GM12872 (cell line): ENCODE measurements around the gene CHN1.

Source experiments
- CTCF ChIP-seq: IDR thresholded peaks from 3 replicates; pipeline ENCODE4 v1.5.1; 2011; ENCODE audit warnings: low read depth, mild to moderate bottlenecking, low read length, moderate library complexity; ENCODE audit not compliant: insufficient read depth

The CHN1 gene

GRCh38 chr2:174815526-174815925 is 189.7 kb downstream of the CHN1 start:
- no peak for TF ChIP-seq CTCF

- TF ChIP-seq CTCF: no peak
Observed at GRCh38 chr2:174812037-174812436, 193.1 kb downstream of the CHN1 start.

DNA sequence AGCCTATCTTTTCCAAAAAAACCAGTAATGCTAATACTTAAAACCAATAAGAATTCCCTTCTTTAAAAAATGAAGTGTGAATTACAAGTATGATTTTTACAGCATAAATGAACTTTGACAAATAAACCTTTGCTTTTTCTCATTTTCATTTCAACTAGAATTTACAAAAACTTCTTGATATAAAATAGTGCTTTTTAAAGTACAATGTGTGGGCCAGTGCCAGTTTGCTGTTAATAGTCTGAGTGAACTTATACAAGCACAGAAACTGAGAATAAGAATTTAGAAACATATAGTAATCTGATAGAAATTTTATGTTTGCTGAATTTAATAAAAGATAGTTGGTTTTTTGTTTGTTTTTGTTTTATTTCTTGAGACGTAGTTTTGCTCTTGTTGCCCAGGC is 197.2 kb downstream of the CHN1 start:
- no peak for TF ChIP-seq CTCF

- TF ChIP-seq CTCF: no peak
Observed at GRCh38 chr2:174805803-174806202, 199.4 kb downstream of the CHN1 start.

- TF ChIP-seq CTCF: no peak
Observed at GRCh38 chr2:174802459-174802858, 202.7 kb downstream of the CHN1 start.

DNA sequence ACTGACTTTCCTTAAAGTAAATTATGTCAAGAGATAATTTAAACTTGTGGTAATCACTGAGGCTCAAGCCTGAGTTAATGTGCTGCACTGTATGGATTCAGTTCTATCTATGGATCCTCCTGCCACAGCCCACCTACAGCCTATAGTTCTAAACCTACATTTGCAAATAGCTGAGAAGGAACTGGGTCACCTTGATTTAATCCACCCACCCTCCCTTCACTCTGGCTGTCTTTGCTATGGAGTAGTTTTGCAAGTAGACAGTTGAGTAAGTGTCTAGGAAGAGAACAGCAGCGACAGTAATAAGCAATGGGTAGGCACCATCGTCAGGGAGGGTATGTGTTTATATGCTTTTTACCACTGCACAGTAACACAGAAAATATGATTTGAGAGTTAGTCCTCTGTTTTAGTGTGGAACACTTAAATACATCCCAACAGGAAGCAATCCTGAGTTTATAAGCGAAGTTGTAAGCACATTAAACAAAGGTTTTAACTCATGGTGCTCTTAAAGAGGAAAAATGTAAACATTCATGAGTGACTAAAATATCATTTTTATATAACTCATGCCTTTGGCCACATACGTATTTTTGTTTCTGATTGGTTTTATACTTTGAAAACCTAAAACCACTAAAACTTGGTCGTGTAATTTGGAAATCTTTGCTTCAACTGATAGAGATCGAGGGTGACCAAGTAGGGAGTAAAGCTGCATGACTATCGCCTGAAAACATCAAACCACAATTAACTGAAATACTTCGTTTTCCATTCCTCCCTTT is 204.6 kb downstream of the CHN1 start:
- no peak for TF ChIP-seq CTCF

DNA sequence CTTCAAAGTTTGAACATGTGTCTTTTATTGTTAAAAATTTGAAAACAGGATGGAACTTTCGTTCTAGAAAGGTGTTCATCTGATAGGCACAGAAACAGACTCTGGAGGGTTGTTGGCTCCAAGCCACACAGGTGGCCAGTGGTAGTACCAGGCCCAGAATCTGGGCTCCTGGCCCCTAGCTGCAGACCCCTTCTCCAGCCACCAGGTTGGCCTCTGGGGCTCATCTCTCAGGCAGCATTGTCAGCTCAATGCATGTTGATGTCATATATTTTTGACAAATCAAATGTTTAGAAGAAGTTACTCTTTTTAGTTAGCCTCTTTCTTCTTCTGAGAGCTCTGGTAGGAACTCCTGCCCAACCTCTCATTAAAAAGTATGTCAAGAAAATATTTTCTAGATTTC is 206.4 kb downstream of the CHN1 start:
- TF ChIP-seq CTCF: no peak

DNA sequence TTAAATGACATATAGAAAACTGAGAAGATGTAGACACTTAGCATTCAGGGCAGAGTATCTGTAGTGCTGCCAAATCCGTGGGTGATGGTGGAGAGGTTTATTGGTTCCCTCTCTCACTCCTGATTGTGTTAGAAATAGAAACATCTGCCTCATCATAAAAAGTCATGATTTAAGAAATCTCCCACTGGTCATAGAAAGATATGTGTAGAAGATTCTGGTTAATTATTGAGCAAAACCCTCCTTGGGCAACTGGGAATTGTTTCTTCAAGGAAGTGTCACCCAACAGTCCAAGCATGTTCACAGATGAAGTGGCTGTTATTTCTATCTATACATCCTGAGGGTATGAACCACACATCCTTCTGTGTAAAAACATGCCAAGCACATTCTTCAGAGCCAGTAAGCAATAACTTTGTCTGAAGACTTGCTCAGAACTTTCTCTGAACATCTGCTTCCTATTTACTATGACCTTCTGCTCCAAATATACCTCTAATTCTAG is 207.4 kb downstream of the CHN1 start:
- TF ChIP-seq CTCF: no peak
